ENCODE results near the gene PTPN3.

The PTPN3 gene

GRCh38 chr9:109419531-109419930 lies 78.6 kb downstream of the PTPN3 start:
- no peak for DNase-seq

DNA sequence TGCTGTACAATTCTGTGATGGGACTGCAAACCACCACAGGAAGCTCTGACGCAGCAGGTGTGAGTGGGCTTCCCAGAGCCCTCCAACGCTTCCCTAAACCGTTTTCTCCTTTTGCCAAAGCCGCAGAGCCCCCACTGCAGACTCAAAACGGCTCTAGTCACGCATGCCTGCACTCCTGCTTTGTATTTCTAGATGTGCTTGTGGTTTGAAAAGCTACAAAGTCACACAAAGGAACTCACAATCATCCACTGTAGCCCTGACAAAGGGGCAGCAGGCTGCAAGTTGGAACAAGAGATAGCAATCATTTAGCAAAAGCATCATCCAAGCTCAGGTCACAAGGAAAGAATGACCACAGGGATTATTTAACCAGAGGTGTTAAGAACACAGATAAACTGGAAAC lies 79.3 kb downstream of the PTPN3 start:
- DNase-seq = no peak

DNA sequence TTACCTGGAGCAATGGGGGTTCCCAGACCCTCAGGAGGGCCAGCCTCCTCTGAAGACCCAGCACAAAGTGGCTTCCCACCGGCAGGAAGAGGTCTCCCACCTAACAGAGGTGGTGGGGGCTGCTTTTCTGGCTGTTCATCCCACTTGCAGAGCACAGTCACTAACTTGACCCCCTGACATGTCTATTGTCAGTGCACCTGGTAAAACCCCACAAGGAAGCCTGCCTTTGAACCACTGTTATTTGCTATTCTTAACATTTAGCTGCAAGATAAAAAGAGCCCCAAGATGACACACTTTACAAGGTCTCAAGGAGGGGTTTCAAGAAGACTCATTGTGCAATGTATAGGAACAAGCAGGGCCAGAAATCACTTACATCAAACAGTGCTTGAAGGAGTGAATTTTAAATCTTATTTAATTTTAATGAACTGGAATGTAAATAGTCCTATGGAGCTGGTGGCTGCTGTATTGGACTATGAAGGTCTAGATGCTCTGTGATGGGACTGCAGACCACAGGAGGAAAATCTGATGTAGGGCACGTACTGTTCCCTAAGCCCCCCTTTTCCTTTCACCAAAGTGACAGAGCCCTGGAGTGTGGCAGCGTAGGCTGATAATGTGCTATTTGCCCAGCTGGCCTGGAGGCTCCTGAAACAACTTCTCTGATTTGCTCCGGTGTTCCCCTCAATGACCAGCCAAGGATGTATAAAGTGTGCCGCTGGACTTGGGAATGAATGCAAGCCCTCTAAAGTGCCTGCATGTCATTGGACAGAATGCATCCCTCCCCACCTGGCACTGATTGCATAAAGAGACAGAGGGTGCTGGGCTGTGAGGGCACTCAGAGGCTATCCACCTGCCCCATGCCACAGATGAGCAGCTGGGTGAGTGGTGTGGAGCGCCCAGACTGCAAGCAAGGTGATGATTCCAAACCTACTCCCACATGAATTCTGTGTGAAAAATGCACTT lies 80.2 kb downstream of the PTPN3 start:
- DNase-seq = no peak

DNA sequence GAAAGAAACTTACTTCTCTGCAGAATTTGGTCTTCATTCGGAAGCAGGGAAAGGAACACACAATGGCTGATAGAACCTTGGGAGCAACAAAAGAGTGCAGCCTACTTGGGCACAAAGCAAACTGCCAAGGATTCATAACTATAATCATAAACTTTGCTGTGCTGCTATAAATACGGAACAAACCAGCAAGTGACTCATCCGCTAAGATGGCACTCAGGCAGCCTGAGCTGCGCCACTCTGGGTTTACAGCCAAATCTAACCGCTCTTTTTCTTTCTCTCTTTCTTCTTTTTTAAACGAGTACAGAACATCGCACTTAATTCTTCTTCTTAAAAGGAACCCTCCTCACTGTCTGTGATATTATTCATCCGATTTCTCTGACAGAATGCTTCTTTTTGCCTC lies 81.1 kb downstream of the PTPN3 start:
- DNase-seq = no peak

DNA sequence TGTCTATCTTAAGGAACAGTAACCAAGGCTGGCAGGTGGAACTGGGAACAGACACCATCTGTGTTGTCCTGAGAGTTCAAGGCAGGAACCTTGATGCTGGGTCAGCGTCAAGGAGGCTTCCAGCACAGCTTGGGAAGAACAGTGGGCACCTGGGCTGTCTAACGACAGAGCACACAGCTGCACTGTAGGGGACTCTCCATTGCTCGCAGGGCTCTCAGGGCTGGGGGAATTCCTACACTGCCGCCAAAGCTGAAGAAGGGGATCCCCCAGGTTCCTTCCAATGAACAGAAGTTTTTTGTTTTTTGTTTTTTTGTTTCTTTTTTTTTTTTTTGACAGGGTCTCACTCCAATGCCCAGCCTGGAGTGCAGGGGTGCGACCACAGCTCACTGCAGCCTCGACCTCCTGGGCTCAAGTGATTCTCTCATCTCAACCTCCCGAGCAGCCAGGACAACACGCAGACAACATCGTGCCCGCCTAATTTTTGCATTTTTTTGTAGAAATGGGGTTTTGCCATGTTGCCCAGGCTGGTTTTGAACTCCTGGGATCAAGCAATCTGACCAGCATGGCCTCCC lies 81.9 kb downstream of the PTPN3 start:
- no peak for DNase-seq

GRCh38 chr9:109414125-109414785 lies 83.9 kb downstream of the PTPN3 start:
- no peak for DNase-seq

DNA sequence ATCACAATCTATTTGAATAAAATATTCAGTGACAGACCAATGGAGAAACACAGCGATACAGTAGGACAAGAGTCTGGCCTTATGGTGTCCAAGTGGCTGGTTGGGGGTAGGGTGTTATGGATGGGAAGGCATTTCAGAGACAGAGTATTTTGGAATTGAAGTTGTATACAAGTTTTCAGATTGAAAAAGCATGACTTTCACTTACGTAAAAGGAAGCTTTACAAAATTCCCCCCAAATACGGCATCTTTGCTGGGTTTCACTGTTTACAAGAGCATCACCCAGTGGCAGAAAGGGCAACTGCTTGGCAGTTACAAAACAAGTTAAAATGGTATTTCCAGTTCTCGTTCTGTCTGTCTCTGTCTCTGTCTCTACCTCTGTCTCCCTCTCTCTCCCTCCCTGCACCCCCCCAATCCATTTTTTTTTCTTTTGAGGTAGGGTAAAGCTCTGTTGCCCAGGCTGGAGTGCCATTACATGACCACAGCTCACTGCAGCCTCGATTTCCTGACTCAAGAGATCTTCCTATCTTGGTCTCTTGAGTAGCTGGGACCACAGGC lies 86.2 kb downstream of the PTPN3 start:
- no peak for DNase-seq

- no peak for DNase-seq
Observed at GRCh38 chr9:109411069-109411761, 86.9 kb downstream of the PTPN3 start.

DNA sequence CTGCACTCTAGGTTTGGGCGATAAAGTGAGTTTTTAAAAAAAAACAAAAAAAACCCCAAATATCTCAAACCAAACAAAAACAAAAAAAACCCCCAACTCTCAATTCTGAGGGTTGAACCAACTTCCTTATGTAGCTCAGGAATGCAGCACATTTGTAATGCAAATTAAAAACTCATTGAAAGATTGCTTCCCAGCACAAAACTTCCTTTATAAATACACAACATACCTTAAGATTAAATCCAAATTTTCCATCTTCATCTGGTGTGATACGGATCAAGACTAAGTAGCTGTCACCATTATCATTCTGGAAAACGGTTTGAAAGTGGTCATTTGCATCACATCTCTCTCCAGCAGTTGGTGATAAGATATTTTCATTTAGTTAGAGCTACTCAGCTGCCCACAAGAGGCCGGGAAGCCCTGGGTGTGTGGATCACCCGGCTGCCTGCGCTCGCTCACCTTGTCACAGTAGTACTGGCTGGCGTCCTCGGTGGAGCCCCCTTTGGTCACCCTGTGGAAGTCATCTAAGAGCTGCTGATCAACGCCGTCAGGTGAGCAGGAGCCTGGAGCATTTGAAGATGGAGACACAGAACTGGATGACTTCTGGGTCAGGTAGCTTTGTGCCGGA lies 88.2 kb downstream of the PTPN3 start:
- DNase-seq = no peak

GRCh38 chr9:109408759-109409462 lies 89.2 kb downstream of the PTPN3 start:
- DNase-seq = no peak

DNA sequence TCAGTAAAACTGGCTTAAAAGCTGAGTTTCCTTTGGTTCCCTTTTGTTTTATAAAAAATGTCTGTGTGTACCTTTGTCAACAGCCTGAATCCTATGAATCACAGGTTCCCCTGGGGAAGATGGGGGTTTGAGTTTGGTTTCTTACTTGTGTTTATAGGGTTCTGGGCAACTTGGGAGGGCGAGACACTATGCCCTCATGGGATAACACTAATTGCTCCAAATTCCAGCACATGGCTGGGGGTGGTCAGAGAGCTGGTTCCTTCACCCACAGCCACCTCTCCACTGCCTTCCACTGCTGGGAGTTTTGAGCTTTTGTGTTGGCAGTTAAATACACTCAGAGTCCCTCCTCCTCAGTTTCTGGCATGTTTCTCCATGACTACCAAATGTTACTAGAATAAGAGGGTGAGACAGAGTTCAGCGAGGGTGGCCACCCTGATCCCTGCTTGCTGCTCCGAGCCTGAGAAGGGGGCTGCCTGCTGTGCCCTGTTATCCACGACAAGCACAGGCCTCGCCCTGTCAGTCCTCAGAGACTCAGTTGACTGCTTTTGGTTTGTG lies 94.3 kb downstream of the PTPN3 start:
- DNase-seq = no peak

DNA sequence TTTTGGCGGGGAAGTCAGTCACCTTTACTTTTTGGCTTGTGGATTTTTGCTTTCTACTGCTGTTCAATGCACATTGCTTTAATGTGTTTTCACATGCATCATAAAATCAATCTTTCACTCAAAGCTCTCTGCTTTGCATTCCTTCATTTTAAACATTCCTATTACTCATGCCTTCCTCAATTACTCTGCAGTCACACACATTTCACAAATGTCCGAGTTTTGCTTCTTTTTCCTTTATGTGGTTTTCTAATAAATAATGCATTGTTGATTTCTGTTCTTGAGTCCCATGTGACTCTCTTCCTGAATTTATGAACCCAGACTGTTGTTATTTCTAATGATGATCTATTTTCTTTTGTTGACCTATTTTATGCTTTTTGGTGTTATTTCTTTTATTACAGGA lies 95.0 kb downstream of the PTPN3 start:
- no peak for DNase-seq

- DNase-seq = no peak
Observed at GRCh38 chr9:109401990-109402318, 96.2 kb downstream of the PTPN3 start.

GRCh38 chr9:109401169-109401989 lies 96.7 kb downstream of the PTPN3 start:
- DNase-seq = no peak

DNA sequence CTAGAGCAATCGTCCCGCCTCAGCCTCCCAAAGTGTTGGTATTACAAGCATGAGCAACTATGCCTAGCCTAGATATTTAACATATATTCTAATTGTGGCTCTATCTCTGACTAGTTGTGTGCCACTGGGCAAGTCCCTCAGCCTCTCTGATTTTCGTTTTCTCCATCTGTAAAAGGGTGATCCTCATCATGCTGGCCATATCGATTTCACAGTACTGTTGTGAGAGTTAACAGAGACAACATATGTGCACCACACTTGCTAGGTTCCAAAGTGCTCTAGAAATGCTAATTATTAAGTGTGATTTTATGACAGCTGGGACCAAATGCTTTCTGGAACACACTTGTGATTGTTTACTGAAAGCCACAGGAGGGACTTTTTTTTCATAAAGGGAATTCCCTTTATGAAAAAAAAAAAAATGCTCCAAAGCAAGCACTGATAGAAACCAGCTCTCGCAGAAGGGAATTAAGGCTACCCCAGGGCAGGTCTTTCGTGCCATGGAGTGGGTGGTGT lies 98.8 kb downstream of the PTPN3 start:
- no peak for DNase-seq

DNA sequence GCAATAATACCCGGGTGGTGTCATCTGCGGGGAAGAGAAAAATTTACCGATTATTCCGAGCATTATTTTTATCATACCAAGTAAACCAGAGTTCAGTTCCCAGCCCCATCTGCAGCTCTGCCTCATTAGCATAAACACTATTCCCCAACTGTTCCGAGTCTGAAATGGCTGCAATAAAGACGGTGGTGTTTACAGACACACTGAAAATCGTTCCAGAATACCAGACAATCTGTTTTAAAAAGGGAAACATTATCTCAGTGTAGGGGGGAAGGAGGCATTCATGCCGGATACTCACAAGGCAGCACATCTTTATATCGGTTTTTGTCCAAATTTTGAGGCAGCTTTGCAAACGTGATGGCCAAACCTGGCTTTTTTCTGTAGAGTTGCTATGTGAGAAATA lies 106.9 kb downstream of the PTPN3 start:
- DNase-seq = no peak

- DNase-seq = no peak
Observed at GRCh38 chr9:109387856-109388255, 110.3 kb downstream of the PTPN3 start.

GRCh38 chr9:109387206-109387605 lies 110.9 kb downstream of the PTPN3 start:
- no peak for DNase-seq

DNA sequence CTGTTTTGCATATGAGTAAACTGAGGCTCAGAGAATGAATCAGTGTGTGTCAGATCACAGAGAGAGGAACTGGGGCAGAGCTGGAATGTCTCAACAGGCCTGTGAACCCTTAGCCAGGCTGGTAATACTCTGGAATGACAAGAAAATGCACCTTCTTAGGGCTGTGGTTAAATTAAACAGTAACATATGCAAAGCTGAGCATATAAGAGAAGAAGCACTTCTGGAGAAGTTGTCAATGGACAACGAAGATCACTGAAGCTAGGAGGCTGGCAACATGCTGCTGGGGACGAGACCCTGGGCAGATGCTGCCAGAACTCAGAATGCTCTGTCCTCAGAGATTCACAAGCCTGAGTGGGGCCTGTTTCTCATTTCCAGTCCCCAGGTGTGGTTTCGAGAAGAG lies 112.6 kb downstream of the PTPN3 start:
- DNase-seq = no peak

DNA sequence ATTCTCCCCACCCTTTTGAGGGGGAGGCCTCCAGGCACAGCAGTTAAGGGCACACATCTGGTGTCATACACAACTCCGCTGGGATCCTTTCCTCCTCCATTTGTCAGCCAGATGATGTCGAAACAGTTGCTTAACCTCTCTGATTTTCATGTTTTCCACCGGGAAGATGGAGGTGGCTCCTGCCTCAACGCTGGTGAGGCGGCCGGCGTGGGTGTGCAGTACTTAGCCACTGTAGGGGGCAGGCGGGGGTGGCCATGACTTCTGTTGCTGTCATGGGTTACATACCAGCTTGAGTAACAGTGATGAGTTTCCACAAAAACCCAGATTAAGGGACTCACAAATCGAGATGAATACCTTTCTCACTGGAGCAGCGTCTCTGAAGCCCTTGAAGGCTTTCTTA lies 114.2 kb downstream of the PTPN3 start:
- no peak for DNase-seq

DNA sequence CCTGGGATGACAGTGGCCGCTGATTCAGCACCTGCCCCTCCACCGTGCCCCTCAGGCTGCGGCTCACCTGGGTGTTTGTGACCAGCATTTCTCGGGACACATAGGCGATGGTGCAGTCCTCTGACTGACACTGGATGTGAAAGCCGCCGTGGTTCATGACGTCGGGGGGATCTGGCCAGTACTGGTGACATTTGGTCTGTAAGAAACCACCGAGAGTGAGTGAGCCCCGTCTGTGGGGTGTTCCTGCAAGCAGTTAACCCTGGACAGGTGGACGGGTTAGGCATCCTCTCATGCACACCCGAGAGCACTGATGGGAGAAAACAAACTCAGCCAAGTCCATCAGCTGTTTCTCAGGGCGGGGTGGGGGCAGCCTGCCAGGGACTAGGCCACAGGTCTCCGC lies 114.8 kb downstream of the PTPN3 start:
- no peak for DNase-seq

Data from GOT3 (cell line).